IMR-90 (cell line): ENCODE data around the gene PROB1. TPM values are rescaled to one million over a fixed set of nuclear protein-coding genes. Genes with fewer than 3 reads are reported as not detected.

Experiments used
- ATAC-seq: fragments of 200-7000 bp; cut with Tn5 transposase; 2 replicates; pipeline ENCODE4 v1.9.1; 2020; ENCODE audit warnings: low read depth, mild to moderate bottlenecking, moderate library complexity
- BruUV-seq: library from RNA; stranded (reverse); fragments of 400-500 nt; replicated peaks from 2 replicates; lab custom pipeline; 2021; lab: Mats Ljungman, UMichigan
- CTCF ChIA-PET: fragments of 300-600 bp; formaldehyde crosslinking; extraction: SDS; loops from one replicate; lab custom pipeline; 2021; ENCODE audit warnings: antibody characterized with exemption; lab: Yijun Ruan, JAX
- POLR2A ChIA-PET: fragments of 300-600 bp; sonication (Branson Sonifier 250); formaldehyde crosslinking; loops from one replicate; lab custom pipeline; 2022; ENCODE audit warnings: antibody characterized with exemption; ENCODE audit not compliant: unreplicated experiment; lab: Charles Lee
- DNase-seq: peaks from one replicate; pipeline ENCODE4 v3.0.0; 2013
- H2AFZ ChIP-seq: replicated peaks from 2 replicates; pipeline ENCODE3; 2013; ENCODE audit warnings: low read length, mild to moderate bottlenecking; ENCODE audit not compliant: poor library complexity
- H2AK5ac ChIP-seq: 2 replicates; pipeline ENCODE4 v1.6.1; 2013; ENCODE audit warnings: low read depth, low read length, inconsistent platforms
- H2AK9ac ChIP-seq: replicated peaks from 2 replicates; pipeline ENCODE3; 2013; ENCODE audit warnings: mild to moderate bottlenecking, low read depth, low read length, moderate library complexity; ENCODE audit not compliant: poor library complexity
- H2BK120ac ChIP-seq: 2 replicates; pipeline ENCODE4 v1.6.1; 2013; ENCODE audit warnings: low read depth, low read length, inconsistent platforms
- H2BK15ac ChIP-seq: 3 replicates; pipeline ENCODE4 v1.6.1; 2013; ENCODE audit warnings: low read depth, low read length, inconsistent platforms
- H2BK20ac ChIP-seq: 2 replicates; pipeline ENCODE4 v1.6.1; 2013; ENCODE audit warnings: low read depth, mild to moderate bottlenecking, inconsistent platforms, low read length, moderate library complexity
- H2BK5ac ChIP-seq: 2 replicates; pipeline ENCODE4 v1.6.1; 2013; ENCODE audit warnings: mild to moderate bottlenecking, low read depth, low read length, inconsistent platforms; ENCODE audit not compliant: poor library complexity, severe bottlenecking
- H3K14ac ChIP-seq: replicated peaks from 2 replicates; pipeline ENCODE4 v1.6.1; 2013; ENCODE audit warnings: low read depth, low read length, inconsistent platforms
- H3K18ac ChIP-seq: 2 replicates; pipeline ENCODE4 v1.6.1; 2013; ENCODE audit warnings: low read depth, low read length, control low read depth
- H3K23ac ChIP-seq: 2 replicates; pipeline ENCODE4 v1.6.1; 2013; ENCODE audit warnings: low read depth, low read length, inconsistent platforms
- H3K27ac ChIP-seq: 2 replicates; pipeline ENCODE4 v1.5.1; 2013; ENCODE audit warnings: mild to moderate bottlenecking, control low read depth, low read length; ENCODE audit not compliant: insufficient read depth
- H3K27me3 ChIP-seq: 2 replicates; pipeline ENCODE4 v1.6.1; 2013; ENCODE audit warnings: low read length; ENCODE audit not compliant: control insufficient read depth, insufficient read depth
- H3K36me3 ChIP-seq: 2 replicates; pipeline ENCODE4 v1.6.1; 2013; ENCODE audit warnings: low read length, mixed read lengths; ENCODE audit not compliant: control insufficient read depth, insufficient read depth
- H3K4ac ChIP-seq: 2 replicates; pipeline ENCODE4 v1.6.1; 2013; ENCODE audit warnings: low read depth, low read length, inconsistent platforms
- H3K4me1 ChIP-seq: 2 replicates; pipeline ENCODE4 v1.6.1; 2013; ENCODE audit warnings: low read length, mixed read lengths; ENCODE audit not compliant: control insufficient read depth, insufficient read depth
- H3K4me2 ChIP-seq: 2 replicates; pipeline ENCODE4 v1.6.1; 2013; ENCODE audit warnings: low read depth, mild to moderate bottlenecking, control low read depth, low read length, moderate library complexity
- H3K4me3 ChIP-seq: 2 replicates; pipeline ENCODE4 v1.5.1; 2013; ENCODE audit warnings: low read depth, mild to moderate bottlenecking, control low read depth, low read length, moderate library complexity; ENCODE audit not compliant: insufficient read depth
- H3K56ac ChIP-seq: 2 replicates; pipeline ENCODE4 v1.6.1; 2013; ENCODE audit warnings: low read length, inconsistent platforms; ENCODE audit not compliant: insufficient read depth; ENCODE audit errors: extremely low read depth
- H3K79me1 ChIP-seq, 2 experiments: 2 replicates each; pipeline ENCODE4 v1.6.1; 2013; ENCODE audit warnings: low read length in 2 of 2, inconsistent platforms in 1 of 2, low read depth in 1 of 2
- H3K9ac ChIP-seq: 2 replicates; pipeline ENCODE4 v1.6.1; 2013; ENCODE audit warnings: low read depth, low read length, control low read depth
- H3K9me1 ChIP-seq: 2 replicates; pipeline ENCODE4 v1.6.1; 2013; ENCODE audit warnings: low read length, inconsistent platforms; ENCODE audit not compliant: insufficient read depth
- H3K9me3 ChIP-seq: 2 replicates; pipeline ENCODE4 v1.6.1; 2013; ENCODE audit warnings: low read length; ENCODE audit not compliant: control insufficient read depth, insufficient read depth
- H4K20me1 ChIP-seq: 2 replicates; pipeline ENCODE4 v1.6.1; 2013; ENCODE audit warnings: low read length, inconsistent platforms; ENCODE audit not compliant: insufficient read depth
- H4K5ac ChIP-seq: 2 replicates; pipeline ENCODE4 v1.6.1; 2013; ENCODE audit warnings: mild to moderate bottlenecking, low read depth, low read length, control low read depth
- H4K8ac ChIP-seq, 2 experiments: 2 replicates each; pipeline ENCODE4 v1.6.1; 2013; ENCODE audit warnings: low read depth in 2 of 2, low read length in 2 of 2, control low read depth in 1 of 2, inconsistent platforms in 1 of 2
- H4K91ac ChIP-seq: 2 replicates; pipeline ENCODE4 v1.6.1; 2013; ENCODE audit warnings: low read depth, low read length, inconsistent platforms; ENCODE audit not compliant: insufficient read depth
- BHLHE40 ChIP-seq: fragments of 150-350 bp; IDR thresholded peaks from 2 replicates; pipeline ENCODE4 v1.6.1; 2016; ENCODE audit warnings: mild to moderate bottlenecking, low read depth, low read length
- CEBPB ChIP-seq: IDR thresholded peaks from 2 replicates; pipeline ENCODE4 v1.6.1; 2012; ENCODE audit warnings: low read depth, low read length, improper control_type of control experiment
- CHD1 ChIP-seq: IDR thresholded peaks from 2 replicates; pipeline ENCODE4 v1.6.1; 2012; ENCODE audit warnings: low read depth, low read length, improper control_type of control experiment
- MAZ ChIP-seq: IDR thresholded peaks from 2 replicates; pipeline ENCODE4 v1.6.1; 2012; ENCODE audit warnings: low read depth, mild to moderate bottlenecking, low read length, improper control_type of control experiment, moderate library complexity, borderline replicate concordance
- RAD21 ChIP-seq: IDR thresholded peaks from 2 replicates; pipeline ENCODE4 v1.6.1; 2012; ENCODE audit warnings: low read length, improper control_type of control experiment
- RCOR1 ChIP-seq: IDR thresholded peaks from 2 replicates; pipeline ENCODE4 v1.6.1; 2012; ENCODE audit warnings: mild to moderate bottlenecking, low read length, improper control_type of control experiment; ENCODE audit not compliant: insufficient replicate concordance
- RFX5 ChIP-seq: IDR thresholded peaks from 2 replicates; pipeline ENCODE4 v1.8.0; 2012; ENCODE audit warnings: low read depth, mild to moderate bottlenecking, low read length, moderate library complexity
- WGBS, 2 experiments: methylation state at CpG; one replicate each; pipeline versions ENCODE4 v1.1.5 to v1.1.7; 2013; ENCODE audit warnings: missing lambda C conversion rate in 2 of 2; ENCODE audit not compliant: insufficient read length in 1 of 2; ENCODE audit errors: extremely low coverage in 2 of 2; 5-methylcytosine and 5-hydroxymethylcytosine counted together
- dilution Hi-C: fragments of 300-500 bp; cut with HindIII; formaldehyde crosslinking; loops from one replicate; pipeline ENCODE4 v1.14.3; 2018; ENCODE audit warnings: low sequenced_read_pairs; ENCODE audit not compliant: unreplicated experiment
- in situ Hi-C: fragments of 300-500 bp; cut with MboI; formaldehyde crosslinking; loops from 3 replicates; pipeline ENCODE4 v1.14.3; 2019; ENCODE audit warnings: low sequenced_read_pairs, inconsistent platforms, mixed read lengths
- intact Hi-C: fragments of 100-400 bp; cut with micrococcal nuclease; formaldehyde crosslinking; loops from 2 replicates; pipeline ENCODE4 v1.10.0; 2022
- polyA plus RNA-seq, 3 experiments: library from polyadenylated mRNA; depleted of rRNA; stranded (reverse); fragments of >200 nt; gene quantifications; 2 replicates each; pipeline ENCODE4 v1.2.3, GENCODE V29; 2012; ENCODE audit warnings: low replicate concordance in 1 of 3
- total RNA-seq: library from RNA; depleted of rRNA; stranded (reverse); fragments of >200 nt; gene quantifications from 2 replicates; pipeline ENCODE4 v1.2.3, GENCODE V29; 2012
- TF ChIP-seq, protein P1 (sequence below): fragments of 150-350 bp; IDR thresholded peaks from 2 replicates; pipeline ENCODE4 v1.6.1; 2017; ENCODE audit warnings: mild to moderate bottlenecking, antibody characterized with exemption, low read length, low read depth
- TF ChIP-seq, protein P2 (sequence below): conservative IDR thresholded peaks from 2 replicates; pipeline ENCODE4 v1.5.1; 2012; ENCODE audit warnings: mild to moderate bottlenecking, low read depth, low read length, improper control_type of control experiment

PROB1 gene
- total and polyA plus RNA-seq, 2 of the 4 experiments (the other 2 are of a cell fraction) = under 0.01 to 0.38 TPM

DNA sequence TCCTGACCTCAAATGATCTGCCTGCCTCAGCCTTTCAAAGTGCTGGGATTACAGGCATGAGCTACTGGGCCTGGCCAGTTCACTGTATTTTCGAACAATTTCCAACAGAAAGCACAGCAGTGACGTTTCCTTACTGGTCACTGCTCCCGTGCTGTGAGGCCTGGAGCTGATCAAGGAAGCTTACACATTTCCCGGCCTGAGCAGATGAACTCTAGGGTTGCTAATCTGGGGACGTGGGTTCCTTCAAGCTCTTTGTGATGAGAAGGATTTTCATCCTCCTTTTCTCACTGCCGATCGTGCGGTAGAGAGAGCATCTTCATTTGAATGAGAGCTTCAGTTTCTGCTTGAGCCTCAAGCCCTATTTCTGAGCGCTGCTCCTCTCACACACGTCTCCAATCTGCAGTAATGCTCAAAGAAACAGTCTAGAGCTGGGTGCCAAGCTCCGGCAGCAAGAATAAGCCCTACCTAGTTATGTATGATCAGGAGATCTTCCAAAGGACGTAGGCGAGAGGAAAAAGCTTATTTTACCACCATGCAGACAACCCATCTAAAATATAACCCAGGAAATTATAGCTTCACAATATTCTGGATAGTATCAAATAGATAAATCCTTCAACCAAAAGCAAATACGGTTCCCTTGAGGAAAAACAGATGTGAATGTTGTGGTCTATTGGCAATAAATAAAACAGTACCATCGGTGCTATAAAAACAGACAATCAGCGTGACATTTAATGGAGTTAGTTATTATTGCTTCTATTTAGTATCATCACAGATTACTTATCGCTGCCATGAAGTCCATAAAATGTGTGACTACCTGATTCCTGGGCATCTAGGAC lies 16.3 kb upstream of the PROB1 start:
- no peak overlapping the region for H3K9ac ChIP-seq
- no peak overlapping the region for H2BK20ac ChIP-seq
- ChIA-PET CTCF (no interaction called here), POLR2A (no interaction called here)
- TSS peak; percentile 37 for BruUV-seq
- H3K27me3 ChIP-seq = no peaks in the 10 kb centered on the region
- no peak overlapping the region for H2AK5ac ChIP-seq
- in situ Hi-C loops = no loop called here
- H2AK9ac ChIP-seq = no peak overlapping the region
- H2BK15ac ChIP-seq = no peak overlapping the region
- no peak overlapping the region for H3K18ac ChIP-seq
- H3K79me1 ChIP-seq = no peaks in the 10 kb centered on the region
- H2AFZ ChIP-seq = no peak overlapping the region
- H3K14ac ChIP-seq = no peak overlapping the region
- H3K9me3 ChIP-seq = no peaks in the 10 kb centered on the region
- ATAC-seq (no peak), DNase-seq (no peak)
- no peak overlapping the region for H2BK5ac ChIP-seq
- no peak overlapping the region for H3K27ac ChIP-seq
- no peak overlapping the region for H3K4me2 ChIP-seq
- H4K91ac ChIP-seq = no peak overlapping the region
- no peak overlapping the region for H3K56ac ChIP-seq
- H2BK120ac ChIP-seq = no peak overlapping the region
- no peak overlapping the region for H3K4me3 ChIP-seq
- dilution Hi-C loops = loop anchor here (25.0 kb wide), 1 partner anchor 101 kb away; no protein-coding TSS in a partner anchor
- H4K8ac ChIP-seq = no peak overlapping the region
- no peak overlapping the region for H3K23ac ChIP-seq
- H4K5ac ChIP-seq = no peak overlapping the region
- intact Hi-C loops = no loop called here
- H3K36me3 ChIP-seq = peaks cover 6% of the 10 kb centered on the region; the same call in 1 of the 2 replicates
- peaks cover 2% of the 10 kb centered on the region; the same call in 1 of the 2 replicates for H3K4me1 ChIP-seq
- no peak for TF ChIP-seq MAZ
- no peak for TF ChIP-seq CHD1
- TF ChIP-seq BHLHE40 = no peak
- TF ChIP-seq RAD21 = no peak
- TF ChIP-seq CEBPB = no peak
- TF ChIP-seq, protein P1, sequence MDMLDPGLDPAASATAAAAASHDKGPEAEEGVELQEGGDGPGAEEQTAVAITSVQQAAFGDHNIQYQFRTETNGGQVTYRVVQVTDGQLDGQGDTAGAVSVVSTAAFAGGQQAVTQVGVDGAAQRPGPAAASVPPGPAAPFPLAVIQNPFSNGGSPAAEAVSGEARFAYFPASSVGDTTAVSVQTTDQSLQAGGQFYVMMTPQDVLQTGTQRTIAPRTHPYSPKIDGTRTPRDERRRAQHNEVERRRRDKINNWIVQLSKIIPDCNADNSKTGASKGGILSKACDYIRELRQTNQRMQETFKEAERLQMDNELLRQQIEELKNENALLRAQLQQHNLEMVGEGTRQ = no peak
- TF ChIP-seq RCOR1 = no peak
- TF ChIP-seq, protein P2, sequence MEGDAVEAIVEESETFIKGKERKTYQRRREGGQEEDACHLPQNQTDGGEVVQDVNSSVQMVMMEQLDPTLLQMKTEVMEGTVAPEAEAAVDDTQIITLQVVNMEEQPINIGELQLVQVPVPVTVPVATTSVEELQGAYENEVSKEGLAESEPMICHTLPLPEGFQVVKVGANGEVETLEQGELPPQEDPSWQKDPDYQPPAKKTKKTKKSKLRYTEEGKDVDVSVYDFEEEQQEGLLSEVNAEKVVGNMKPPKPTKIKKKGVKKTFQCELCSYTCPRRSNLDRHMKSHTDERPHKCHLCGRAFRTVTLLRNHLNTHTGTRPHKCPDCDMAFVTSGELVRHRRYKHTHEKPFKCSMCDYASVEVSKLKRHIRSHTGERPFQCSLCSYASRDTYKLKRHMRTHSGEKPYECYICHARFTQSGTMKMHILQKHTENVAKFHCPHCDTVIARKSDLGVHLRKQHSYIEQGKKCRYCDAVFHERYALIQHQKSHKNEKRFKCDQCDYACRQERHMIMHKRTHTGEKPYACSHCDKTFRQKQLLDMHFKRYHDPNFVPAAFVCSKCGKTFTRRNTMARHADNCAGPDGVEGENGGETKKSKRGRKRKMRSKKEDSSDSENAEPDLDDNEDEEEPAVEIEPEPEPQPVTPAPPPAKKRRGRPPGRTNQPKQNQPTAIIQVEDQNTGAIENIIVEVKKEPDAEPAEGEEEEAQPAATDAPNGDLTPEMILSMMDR = no peak
- no peak for TF ChIP-seq RFX5
- 85% methylated on average over 2 of the region's 17 CpGs; no CpG with 5 or more reads in 1 of the 2 experiments for WGBS, 2 experiments
- H4K20me1 ChIP-seq = no peaks in the 10 kb centered on the region
- H3K9me1 ChIP-seq = no peaks in the 10 kb centered on the region
- no peak overlapping the region for H3K4ac ChIP-seq
